K562 (cell line): ENCODE measurements around the gene CSTB. TPM values are rescaled to one million over a fixed set of nuclear protein-coding genes. Genes with fewer than 3 reads are reported as not detected.

Experiments used
- CGGBP1 ChIP-seq: fragments of 250-450 bp; sonication (Bioruptor Pico); IDR thresholded peaks from 2 replicates; pipeline ENCODE4 v1.9.0; 2021; ENCODE audit warnings: mild to moderate bottlenecking
- CLOCK ChIP-seq: fragments of 250-450 bp; sonication (Bioruptor Pico); IDR thresholded peaks from 2 replicates; pipeline ENCODE4 v1.4.0; 2020; ENCODE audit warnings: mild to moderate bottlenecking, moderate library complexity, borderline replicate concordance
- CTBP1 ChIP-seq: fragments of 450-650 bp; IDR thresholded peaks from 2 replicates; pipeline ENCODE4 v1.6.1; 2016; ENCODE audit warnings: borderline replicate concordance
- CUX1 ChIP-seq: fragments of 200-800 bp; sonication (Bioruptor generic); IDR thresholded peaks from 2 replicates; pipeline ENCODE4 v1.6.1; 2016; ENCODE audit warnings: missing genetic modification characterization, missing compliant biosample characterization
- E2F5 ChIP-seq: sonication (generic); formaldehyde crosslinking; IDR thresholded peaks from 2 replicates; pipeline ENCODE4 v1.8.0; 2022; ENCODE audit warnings: mild to moderate bottlenecking, missing genetic modification reagents
- ELK1 ChIP-seq: sonication (generic); formaldehyde crosslinking; IDR thresholded peaks from 2 replicates; pipeline ENCODE4 v1.8.1; 2022; ENCODE audit warnings: missing genetic modification reagents
- ETS1 ChIP-seq: conservative IDR thresholded peaks from 2 replicates; pipeline ENCODE4 v1.6.1; 2011; ENCODE audit warnings: low read depth, mild to moderate bottlenecking, low read length; ENCODE audit not compliant: control insufficient read depth
- FOXA3 ChIP-seq, 2 experiments: fragments of 450-650 bp in 1 of 2; sonication (generic) in 1 of 2; formaldehyde crosslinking; IDR thresholded peaks in 1 of 2; conservative IDR thresholded peaks in 1 of 2; 2 replicates each; pipeline versions ENCODE4 v1.4.0 to v1.8.0; 2020 to 2022; ENCODE audit warnings: mild to moderate bottlenecking in 2 of 2, missing genetic modification reagents in 1 of 2
- HNRNPK ChIP-seq: fragments of 200-400 bp; formaldehyde crosslinking; IDR thresholded peaks from one replicate; pipeline ENCODE4 v1.6.1; 2018; ENCODE audit warnings: mild to moderate bottlenecking, low read depth, low read length; ENCODE audit not compliant: poor library complexity, severe bottlenecking
- MCM2 ChIP-seq: fragments of 450-650 bp; IDR thresholded peaks from 2 replicates; pipeline ENCODE4 v1.6.1; 2017; ENCODE audit warnings: low read depth, mild to moderate bottlenecking
- NUFIP1 ChIP-seq: fragments of 450-650 bp; IDR thresholded peaks from 2 replicates; pipeline ENCODE4 v1.6.1; 2018; ENCODE audit not compliant: partially characterized antibody
- PTBP1 ChIP-seq: fragments of 200-400 bp; formaldehyde crosslinking; IDR thresholded peaks from 2 replicates; pipeline ENCODE4 v1.6.1; 2017; ENCODE audit warnings: low read depth, low read length
- SUPT5H ChIP-seq: fragments of 450-650 bp; IDR thresholded peaks from 2 replicates; pipeline ENCODE4 v1.6.1; 2016
- ZBTB8A ChIP-seq: fragments of 450-650 bp; IDR thresholded peaks from 2 replicates; pipeline ENCODE4 v1.6.1; 2018; ENCODE audit warnings: mild to moderate bottlenecking, moderate library complexity; ENCODE audit not compliant: partially characterized antibody
- polyA plus RNA-seq, 8 experiments: library from polyadenylated mRNA; depleted of rRNA in 4 of 8; stranded (reverse) in 5 of 8; unstranded in 3 of 8; fragments of >200 nt; fragmentation: Nextera tagmentation in 2 of 8; fragmentation: Illumina TruSeq in 1 of 8; extraction: Ambion mirVana in 2 of 8; extraction: Trizol in 1 of 8; gene quantifications; 2 replicates each; pipeline versions ENCODE4 v1.2.1 to v1.2.3, GENCODE V29; 2011 to 2014; ENCODE audit warnings: inconsistent platforms in 1 of 8, missing spikeins in 1 of 8
- total RNA-seq, 7 experiments: library from RNA; depleted of rRNA in 6 of 7; stranded (reverse); fragments of >200 nt in 6 of 7; fragmentation: Illumina TruSeq in 2 of 7; extraction: Trizol in 2 of 7; gene quantifications; 2 replicates each; pipeline versions ENCODE4 v1.2.1 to v1.2.3, GENCODE V29; 2011 to 2021; ENCODE audit warnings: low replicate concordance in 1 of 7

Gene CSTB
- total and polyA plus RNA-seq, 9 of the 15 experiments (the other 6 are each of a cell fraction or from before 2014, with no cell fraction given) = 12.4 to 65.0 (median 31.7) TPM

- peak; percentile 97 for TF ChIP-seq CLOCK (CRISPR knock-in tag)
- TF ChIP-seq FOXA3 (CRISPR knock-in tag; conservative IDR thresholded peaks at IDR 0.05 in 1 of 2, IDR thresholded peaks at IDR 0.05 in 1 of 2) = peak in 1 of 2 experiments; percentile 58; a peak in 1 of 4 replicates
- no peak for TF ChIP-seq CUX1 (CRISPR knock-in tag)
- no peak for TF ChIP-seq ZBTB8A
- TF ChIP-seq PTBP1 = no peak
- peak; percentile 65; the same call in 1 of the 2 replicates for TF ChIP-seq CGGBP1 (CRISPR knock-in tag)
- TF ChIP-seq CTBP1 = peak; percentile 99
- no peak for TF ChIP-seq ELK1 (CRISPR knock-in tag)
- peak; percentile 60 for TF ChIP-seq SUPT5H
- TF ChIP-seq HNRNPK = no peak
- peak; percentile 83; the same call in 1 of the 2 replicates for TF ChIP-seq E2F5 (CRISPR knock-in tag)
- TF ChIP-seq ETS1 = peak; percentile 89
- TF ChIP-seq MCM2 = no peak
- peak; percentile 35 for TF ChIP-seq NUFIP1
Measured at GRCh38 chr21:43728467-43729390, 47.4 kb downstream of the CSTB start (continued).
